Stimulated activated naive CD8-positive, alpha-beta T cell treated with anti-CD3 and anti-CD28 coated beads, Interleukin-15, Interleukin-2, amounts not matched to agents 100 ng/mL and 50 ng/mL, for 24 hours (primary cell): ENCODE results near the gene PRKCA.

Source experiments
- H3K27ac Mint-ChIP-seq: one replicate; pipeline ENCODE4 v1.8.0; 2021; ENCODE audit warnings: mild to moderate bottlenecking, mixed read lengths
- H3K27me3 Mint-ChIP-seq: one replicate; pipeline ENCODE4 v1.8.0; 2021; ENCODE audit warnings: mixed read lengths
- H3K36me3 Mint-ChIP-seq: one replicate; pipeline ENCODE4 v1.8.0; 2021; ENCODE audit warnings: low read depth, mixed read lengths
- H3K4me1 Mint-ChIP-seq: one replicate; pipeline ENCODE4 v1.8.0; 2021; ENCODE audit warnings: low read depth, mixed read lengths
- H3K4me3 Mint-ChIP-seq: one replicate; pipeline ENCODE4 v1.8.0; 2021; ENCODE audit warnings: mild to moderate bottlenecking, mixed read lengths
- H3K9me3 Mint-ChIP-seq: one replicate; pipeline ENCODE4 v1.8.0; 2021; ENCODE audit warnings: mixed read lengths

PRKCA gene

DNA sequence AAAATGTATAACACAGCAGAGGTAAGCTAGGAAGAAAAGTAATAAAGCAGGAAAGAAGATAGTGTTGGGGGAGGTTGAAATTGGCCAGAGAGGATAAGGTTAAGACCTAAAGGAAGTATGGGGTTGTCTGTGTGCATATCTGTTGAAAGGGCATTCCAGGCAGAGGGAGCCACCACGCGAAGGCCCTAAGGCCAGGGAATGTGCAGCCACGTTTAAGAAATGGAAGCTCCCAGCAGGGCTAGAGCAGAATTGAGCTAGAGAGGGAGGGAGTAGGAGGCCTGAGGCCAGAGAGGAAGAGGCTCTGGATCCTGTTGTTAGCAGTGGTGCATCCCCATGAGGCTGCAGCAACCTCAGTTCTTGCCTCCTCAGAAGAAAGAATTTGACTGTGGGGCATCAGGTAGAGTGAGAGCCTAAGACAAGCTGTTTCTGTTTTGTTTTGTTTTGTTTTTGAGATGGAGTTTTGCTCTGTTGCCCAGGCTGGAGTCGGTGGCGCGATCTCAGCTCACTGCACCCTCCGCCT lies 473.5 kb downstream of the PRKCA start:
- Mint-ChIP-seq H3K9me3 (no peaks in the 10 kb centered on the region), H3K4me3 (no peak overlapping the region), H3K27me3 (no peaks in the 10 kb centered on the region), H3K27ac (peak overlapping the region; percentile 1), H3K4me1 (no peaks in the 10 kb centered on the region), H3K36me3 (peaks cover 28% of the 10 kb centered on the region)

DNA sequence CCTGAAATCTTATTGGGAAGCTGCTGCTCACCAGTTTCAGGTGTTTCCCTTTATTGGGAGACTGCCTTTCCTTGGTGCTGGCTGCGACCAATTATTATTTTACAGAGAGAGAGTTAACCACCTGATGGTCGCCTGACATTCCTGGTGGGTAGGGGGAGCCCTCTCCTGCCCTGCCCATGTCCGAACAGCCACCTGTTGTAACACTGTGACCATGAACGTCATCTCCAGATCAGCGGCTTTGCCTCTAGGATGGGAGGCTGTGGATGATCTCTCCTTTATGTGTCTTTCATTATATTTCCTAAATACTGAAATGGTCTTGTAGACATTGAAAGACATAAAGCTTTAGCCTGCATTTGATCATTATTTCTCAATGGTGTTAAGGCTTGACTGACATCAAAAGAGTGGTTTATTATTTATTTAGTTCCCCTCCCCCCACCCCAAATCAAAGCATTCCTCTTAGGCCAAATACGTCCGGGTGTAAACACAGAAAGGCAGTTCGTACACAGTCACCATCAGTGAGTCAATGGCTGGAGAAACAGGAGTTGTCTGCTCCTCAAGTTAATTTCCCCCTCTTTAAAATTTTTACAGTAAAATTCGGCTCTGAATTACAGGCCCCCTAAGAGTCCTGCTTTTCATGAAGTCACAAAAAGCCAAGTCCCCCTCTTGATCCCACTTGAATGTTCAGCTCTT lies 474.7 kb downstream of the PRKCA start:
- Mint-ChIP-seq H3K4me1 (no peaks in the 10 kb centered on the region), H3K9me3 (no peaks in the 10 kb centered on the region), H3K4me3 (no peak overlapping the region), H3K36me3 (peaks cover 35% of the 10 kb centered on the region), H3K27me3 (no peaks in the 10 kb centered on the region), H3K27ac (peak overlapping the region; percentile 26)

GRCh38 chr17:66777689-66778225 lies 475.3 kb downstream of the PRKCA start:
- Mint-ChIP-seq H3K27ac (no peak overlapping the region), H3K27me3 (no peaks in the 10 kb centered on the region), H3K36me3 (peaks cover 31% of the 10 kb centered on the region), H3K4me3 (no peak overlapping the region), H3K4me1 (no peaks in the 10 kb centered on the region), H3K9me3 (no peaks in the 10 kb centered on the region)

GRCh38 chr17:66778531-66779236 lies 476.3 kb downstream of the PRKCA start:
- no peak overlapping the region for H3K4me3 Mint-ChIP-seq
- H3K4me1 Mint-ChIP-seq: no peaks in the 10 kb centered on the region
- no peaks in the 10 kb centered on the region for H3K27me3 Mint-ChIP-seq
- H3K36me3 Mint-ChIP-seq: peaks cover 28% of the 10 kb centered on the region
- no peak overlapping the region for H3K27ac Mint-ChIP-seq
- no peaks in the 10 kb centered on the region for H3K9me3 Mint-ChIP-seq

DNA sequence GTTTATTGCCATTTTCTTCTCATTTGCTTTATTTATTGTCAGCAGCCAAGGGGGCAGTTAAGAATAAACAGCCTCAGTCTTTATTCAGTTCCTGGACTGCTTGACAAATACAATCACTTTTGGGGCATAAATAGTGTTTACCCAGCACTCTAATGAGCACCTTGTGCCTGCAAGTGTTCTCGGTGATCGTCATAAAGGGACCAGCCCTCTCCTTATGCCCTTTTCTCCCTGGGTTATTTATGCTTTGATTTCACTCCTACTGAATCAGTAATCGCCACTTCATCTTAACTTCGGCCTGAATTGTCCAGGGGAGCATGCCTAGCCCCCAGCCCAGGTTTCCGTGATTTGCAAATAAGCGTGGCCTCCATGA lies 476.8 kb downstream of the PRKCA start:
- Mint-ChIP-seq H3K4me1 (no peaks in the 10 kb centered on the region), H3K36me3 (peaks cover 28% of the 10 kb centered on the region), H3K9me3 (no peaks in the 10 kb centered on the region), H3K27ac (no peak overlapping the region), H3K4me3 (no peak overlapping the region), H3K27me3 (no peaks in the 10 kb centered on the region)

DNA sequence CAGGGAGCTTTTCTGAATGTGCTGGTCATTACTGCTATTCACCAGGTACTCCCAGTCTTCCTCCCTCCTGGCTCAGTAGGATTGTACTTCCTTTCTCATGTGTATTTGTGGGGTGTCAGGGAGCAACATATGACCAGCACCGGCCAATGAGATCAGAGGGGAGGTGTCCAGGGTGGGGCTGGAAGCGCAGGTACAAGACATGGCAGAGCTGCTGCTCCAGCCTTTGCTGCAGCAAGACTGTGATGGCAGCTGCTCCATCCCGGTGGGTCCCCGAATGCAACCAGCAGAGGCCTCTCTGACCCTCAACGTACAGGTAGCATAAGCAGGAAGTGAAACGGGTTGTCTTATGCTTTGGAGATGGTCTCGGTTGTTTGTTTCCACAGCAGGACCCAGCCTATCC lies 478.7 kb downstream of the PRKCA start:
- H3K36me3 Mint-ChIP-seq: peaks cover 11% of the 10 kb centered on the region
- no peaks in the 10 kb centered on the region for H3K27me3 Mint-ChIP-seq
- no peak overlapping the region for H3K4me3 Mint-ChIP-seq
- H3K27ac Mint-ChIP-seq: no peak overlapping the region
- H3K9me3 Mint-ChIP-seq: no peaks in the 10 kb centered on the region
- H3K4me1 Mint-ChIP-seq: no peaks in the 10 kb centered on the region

- H3K27ac Mint-ChIP-seq: no peak overlapping the region
- H3K36me3 Mint-ChIP-seq: peaks cover 24% of the 10 kb centered on the region
Measured at GRCh38 chr17:66782851-66783250, 480.4 kb downstream of the PRKCA start.

GRCh38 chr17:66783656-66784381 lies 481.4 kb downstream of the PRKCA start:
- H3K27ac Mint-ChIP-seq: no peak overlapping the region
- H3K36me3 Mint-ChIP-seq: peaks cover 33% of the 10 kb centered on the region

More at GRCh38 chr17:66782851-66783250, 480.4 kb downstream of the PRKCA start:
- Mint-ChIP-seq H3K4me1 (no peaks in the 10 kb centered on the region), H3K4me3 (no peak overlapping the region), H3K27me3 (no peaks in the 10 kb centered on the region), H3K9me3 (no peaks in the 10 kb centered on the region)

GRCh38 chr17:66784621-66785364 lies 482.4 kb downstream of the PRKCA start:
- H3K4me1 Mint-ChIP-seq: no peaks in the 10 kb centered on the region
- H3K27ac Mint-ChIP-seq: no peak overlapping the region
- peaks cover 37% of the 10 kb centered on the region for H3K36me3 Mint-ChIP-seq

More at GRCh38 chr17:66783656-66784381, 481.4 kb downstream of the PRKCA start:
- H3K27me3 Mint-ChIP-seq: no peaks in the 10 kb centered on the region
- H3K4me3 Mint-ChIP-seq: no peak overlapping the region
- H3K9me3 Mint-ChIP-seq: no peaks in the 10 kb centered on the region
- no peaks in the 10 kb centered on the region for H3K4me1 Mint-ChIP-seq

DNA sequence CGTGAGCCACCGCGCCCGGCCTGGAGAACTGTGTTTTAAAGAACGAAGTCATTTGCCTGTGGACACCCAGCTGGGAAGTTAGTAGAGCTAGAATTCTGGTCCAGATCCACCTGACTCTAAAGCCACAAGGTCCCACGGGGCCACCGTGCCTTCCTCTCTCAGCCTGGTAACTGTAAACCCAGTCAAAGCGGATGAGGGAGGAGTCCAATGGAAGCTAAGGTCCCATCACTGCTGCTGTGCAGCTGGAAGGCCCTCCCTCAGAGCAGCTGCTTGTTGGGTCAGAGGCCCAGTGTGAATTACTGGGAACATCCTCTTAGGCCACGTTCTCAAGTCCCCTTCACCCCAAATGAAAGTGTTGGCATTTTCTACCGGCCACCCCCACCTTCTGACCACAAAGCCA lies 483.7 kb downstream of the PRKCA start:
- Mint-ChIP-seq H3K4me3 (no peak overlapping the region), H3K27ac (no peak overlapping the region), H3K4me1 (peaks cover 5% of the 10 kb centered on the region), H3K36me3 (peaks cover 42% of the 10 kb centered on the region), H3K27me3 (no peaks in the 10 kb centered on the region), H3K9me3 (no peaks in the 10 kb centered on the region)

More at GRCh38 chr17:66784621-66785364, 482.4 kb downstream of the PRKCA start:
- Mint-ChIP-seq H3K4me3 (no peak overlapping the region), H3K9me3 (no peaks in the 10 kb centered on the region), H3K27me3 (no peaks in the 10 kb centered on the region)

DNA sequence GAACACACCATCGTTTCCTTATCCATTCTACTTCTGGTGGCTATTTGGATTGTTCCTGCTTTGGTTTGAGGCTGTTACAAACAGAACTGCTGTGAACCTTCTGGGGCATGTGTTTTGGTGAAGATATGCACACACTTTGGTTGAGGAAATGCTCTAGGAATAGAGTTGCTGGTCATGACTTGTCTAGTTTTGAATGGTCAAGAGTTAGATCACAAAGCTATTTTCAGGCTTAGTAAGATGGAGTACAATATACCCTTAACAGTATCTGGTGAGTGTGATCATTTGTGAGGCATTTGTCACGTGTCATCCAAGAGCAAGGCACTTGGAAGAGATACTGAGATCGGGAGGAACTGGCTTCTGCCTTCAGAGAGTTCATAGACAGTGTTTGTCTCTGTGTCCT lies 485.5 kb downstream of the PRKCA start:
- no peaks in the 10 kb centered on the region for H3K9me3 Mint-ChIP-seq
- H3K27ac Mint-ChIP-seq: no peak overlapping the region
- H3K36me3 Mint-ChIP-seq: peaks cover 53% of the 10 kb centered on the region
- H3K4me3 Mint-ChIP-seq: no peak overlapping the region
- no peaks in the 10 kb centered on the region for H3K27me3 Mint-ChIP-seq
- H3K4me1 Mint-ChIP-seq: peaks cover 11% of the 10 kb centered on the region

DNA sequence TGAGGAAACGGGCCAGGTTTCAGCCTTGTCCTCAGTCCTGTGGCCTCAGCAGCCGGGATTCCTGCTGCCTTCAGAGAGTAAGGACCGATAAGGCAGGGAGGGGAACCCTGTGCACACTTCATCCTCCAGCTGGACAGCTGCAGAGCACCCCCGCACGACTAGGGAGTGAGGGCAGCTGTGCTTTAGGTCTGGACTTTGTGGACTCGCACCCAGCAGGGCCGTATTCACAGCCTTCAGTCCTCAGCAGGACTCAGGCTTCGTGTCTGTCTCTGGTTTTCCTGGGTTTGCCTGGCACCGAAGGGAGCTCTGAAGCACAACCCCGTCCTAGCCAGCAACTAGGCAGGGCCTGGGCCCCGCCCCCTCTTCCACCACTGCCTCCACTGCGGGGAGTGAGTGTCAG lies 486.7 kb downstream of the PRKCA start:
- no peak overlapping the region for H3K27ac Mint-ChIP-seq
- H3K9me3 Mint-ChIP-seq: no peaks in the 10 kb centered on the region
- peaks cover 11% of the 10 kb centered on the region for H3K4me1 Mint-ChIP-seq
- H3K36me3 Mint-ChIP-seq: peaks cover 59% of the 10 kb centered on the region
- no peaks in the 10 kb centered on the region for H3K27me3 Mint-ChIP-seq
- H3K4me3 Mint-ChIP-seq: no peak overlapping the region

GRCh38 chr17:66789961-66790437 lies 487.6 kb downstream of the PRKCA start:
- Mint-ChIP-seq H3K27ac (no peak overlapping the region), H3K4me3 (no peak overlapping the region), H3K27me3 (no peaks in the 10 kb centered on the region), H3K4me1 (peaks cover 11% of the 10 kb centered on the region), H3K9me3 (no peaks in the 10 kb centered on the region), H3K36me3 (peaks cover 61% of the 10 kb centered on the region)

DNA sequence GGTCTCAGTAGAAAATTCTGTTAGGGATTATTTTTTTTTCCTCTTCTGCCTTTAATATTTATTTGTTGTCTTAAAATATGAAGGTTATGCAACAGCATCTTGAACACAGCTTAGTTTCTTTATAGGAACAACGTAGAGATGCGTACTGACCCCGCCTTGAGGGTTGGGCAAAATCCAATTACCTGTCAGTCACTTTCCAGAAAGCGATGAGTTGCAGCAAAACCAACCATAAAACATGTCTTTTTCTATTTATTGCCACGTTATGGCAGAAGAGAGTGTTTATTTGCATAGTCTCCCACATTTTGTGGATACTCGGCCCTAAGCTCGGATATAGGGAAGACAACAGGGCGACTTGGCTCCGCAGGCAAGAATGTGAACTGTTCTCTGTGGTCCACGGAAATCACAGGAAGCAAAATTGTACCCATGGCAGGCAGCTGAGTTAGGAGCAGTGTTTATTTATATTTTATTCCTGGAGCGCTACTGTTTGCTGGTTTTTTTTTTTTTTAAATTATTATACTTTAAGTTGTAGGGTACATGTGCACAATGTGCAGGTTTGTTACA lies 488.2 kb downstream of the PRKCA start:
- Mint-ChIP-seq H3K27ac (peak overlapping the region; percentile 33), H3K4me1 (peaks cover 11% of the 10 kb centered on the region), H3K9me3 (no peaks in the 10 kb centered on the region), H3K4me3 (no peak overlapping the region), H3K27me3 (no peaks in the 10 kb centered on the region), H3K36me3 (peaks cover 65% of the 10 kb centered on the region)
